Activated CD4-positive, alpha-beta memory T cell treated with anti-CD3 and anti-CD28 coated beads, Interleukin-2, amount 10 ng/mL, durations not matched to agents 7 days and 5 days (primary cell): ENCODE data around the gene OR52B2. TPM values are rescaled to one million over a fixed set of nuclear protein-coding genes. Genes with fewer than 3 reads are reported as not detected.
"Not testable (repeated sequence)": the region's sequence is repeated elsewhere in the genome, so short reads cannot be mapped to it uniquely, and the experiment has no call there.

Source experiments
- CTCF ChIA-PET: fragments of 350-600 bp; sonication (Branson Sonifier 250); formaldehyde crosslinking; loops from one replicate; lab custom pipeline; 2021; ENCODE audit warnings: antibody characterized with exemption, inconsistent platforms; lab: Charles Lee
- POLR2A ChIA-PET: fragments of 350-600 bp; sonication (Branson Sonifier 250); formaldehyde crosslinking; loops from one replicate; lab custom pipeline; 2021; ENCODE audit warnings: antibody characterized with exemption; lab: Charles Lee
- DNase-seq: peaks from one replicate; pipeline ENCODE4 v3.0.0-alpha.2; 2020
- H3K27ac Mint-ChIP-seq: one replicate; pipeline ENCODE4 v1.8.0; 2021; ENCODE audit warnings: mild to moderate bottlenecking, mixed read lengths
- H3K27me3 Mint-ChIP-seq: one replicate; pipeline ENCODE4 v1.8.0; 2021; ENCODE audit warnings: mixed read lengths
- H3K36me3 Mint-ChIP-seq: one replicate; pipeline ENCODE4 v1.8.0; 2021; ENCODE audit warnings: low read depth, mixed read lengths
- H3K4me1 Mint-ChIP-seq: one replicate; pipeline ENCODE4 v1.8.0; 2021; ENCODE audit warnings: mixed read lengths
- H3K4me3 Mint-ChIP-seq: one replicate; pipeline ENCODE4 v1.8.0; 2021; ENCODE audit warnings: mild to moderate bottlenecking, mixed read lengths
- H3K9me3 Mint-ChIP-seq: one replicate; pipeline ENCODE4 v1.8.0; 2021; ENCODE audit warnings: mixed read lengths
- total RNA-seq, 2 experiments: library from RNA; stranded (reverse); gene quantifications; one replicate each; pipeline ENCODE4 v1.2.3, GENCODE V29; 2021

OR52B2 gene
- total RNA-seq, 2 experiments from 2014 or later = not detected

GRCh38 chr11:6200975-6201374 is 30.8 kb upstream of the OR52B2 start:
- ChIA-PET POLR2A (no interaction called here), CTCF (no interaction called here)
- H3K36me3 Mint-ChIP-seq = peaks cover 4% of the 10 kb centered on the region
- no peak for DNase-seq
- no peak overlapping the region for H3K27ac Mint-ChIP-seq
- H3K4me1 Mint-ChIP-seq = peaks cover 41% of the 10 kb centered on the region
- H3K27me3 Mint-ChIP-seq = no peaks in the 10 kb centered on the region
- no peak overlapping the region for H3K4me3 Mint-ChIP-seq
- no peaks in the 10 kb centered on the region for H3K9me3 Mint-ChIP-seq

GRCh38 chr11:6199174-6199810 is 29.2 kb upstream of the OR52B2 start, which contains the start of gene OR52W1:
TSS of gene OR52W1 (plus strand) at chr11:6199224. CDS start at chr11:6199224, 0 bp downstream.
- ChIA-PET POLR2A (no interaction called here), CTCF (no interaction called here)
- Mint-ChIP-seq H3K4me1 (peaks cover 40% of the 10 kb centered on the region), H3K27ac (no peak within 1 kb of the TSS), H3K4me3 (no peak within 1 kb of the TSS), H3K9me3 (no peaks in the 10 kb centered on the region), H3K27me3 (peaks cover 2% of the 10 kb centered on the region), H3K36me3 (no peaks in the 10 kb centered on the region)
- no peak for DNase-seq

- Mint-ChIP-seq H3K4me1 (peaks cover 26% of the 10 kb centered on the region), H3K36me3 (no peaks in the 10 kb centered on the region), H3K4me3 (no peak overlapping the region), H3K9me3 (no peaks in the 10 kb centered on the region), H3K27ac (no peak overlapping the region), H3K27me3 (peaks cover 2% of the 10 kb centered on the region)
- POLR2A ChIA-PET = interaction anchor here (1.0 kb wide), 1 partner anchor 37 kb away, joined by 3 read pairs; the partner anchor contains the start of gene FHIP1B
- CTCF ChIA-PET = interaction anchor here (0.6 kb wide), 1 partner anchor 497 kb away, joined by 3 read pairs; no protein-coding TSS in a partner anchor
- DNase-seq = no peak
These were observed 27.5 kb upstream of the OR52B2 start for GRCh38 chr11:6197466-6198200.

GRCh38 chr11:6196396-6196795 is 26.3 kb upstream of the OR52B2 start:
- Mint-ChIP-seq H3K9me3 (no peaks in the 10 kb centered on the region), H3K27ac (no peak overlapping the region), H3K36me3 (no peaks in the 10 kb centered on the region), H3K27me3 (peaks cover 5% of the 10 kb centered on the region), H3K4me3 (no peak overlapping the region), H3K4me1 (peaks cover 20% of the 10 kb centered on the region)
- ChIA-PET POLR2A (interaction anchor here (1.0 kb wide), 1 partner anchor 38 kb away, joined by 3 read pairs; the partner anchor contains the start of gene FHIP1B), CTCF (no interaction called here)
- no peak for DNase-seq

- DNase-seq = no peak
- peaks cover 6% of the 10 kb centered on the region for H3K27me3 Mint-ChIP-seq
- H3K36me3 Mint-ChIP-seq = no peaks in the 10 kb centered on the region
- H3K4me3 Mint-ChIP-seq = no peak overlapping the region
- H3K9me3 Mint-ChIP-seq = no peaks in the 10 kb centered on the region
- POLR2A ChIA-PET = no interaction called here
- H3K27ac Mint-ChIP-seq = no peak overlapping the region
- CTCF ChIA-PET = no interaction called here
- H3K4me1 Mint-ChIP-seq = peaks cover 13% of the 10 kb centered on the region
These were observed 24.0 kb upstream of the OR52B2 start for GRCh38 chr11:6194065-6194581.

GRCh38 chr11:6191742-6192141 is 21.6 kb upstream of the OR52B2 start:
- Mint-ChIP-seq H3K27ac (no peak overlapping the region), H3K4me1 (peaks cover 10% of the 10 kb centered on the region), H3K9me3 (no peaks in the 10 kb centered on the region), H3K27me3 (peaks cover 6% of the 10 kb centered on the region), H3K36me3 (no peaks in the 10 kb centered on the region), H3K4me3 (no peak overlapping the region)
- CTCF ChIA-PET = no interaction called here
- POLR2A ChIA-PET = no interaction called here
- DNase-seq = no peak

GRCh38 chr11:6175440-6175839 is 5.3 kb upstream of the OR52B2 start:
- Mint-ChIP-seq H3K36me3 (no peaks in the 10 kb centered on the region), H3K4me3 (no peak overlapping the region), H3K27ac (no peak overlapping the region), H3K27me3 (peaks cover 8% of the 10 kb centered on the region), H3K4me1 (peaks cover 16% of the 10 kb centered on the region), H3K9me3 (peaks cover 3% of the 10 kb centered on the region)
- ChIA-PET POLR2A (no interaction called here), CTCF (no interaction called here)
- no peak for DNase-seq

- POLR2A ChIA-PET = no interaction called here
These were observed 13.3 kb downstream of the OR52B2 start for GRCh38 chr11:6156628-6157359.

GRCh38 chr11:6152126-6152525 is 18.0 kb downstream of the OR52B2 start:
- no peak for DNase-seq
- no peak overlapping the region for H3K27ac Mint-ChIP-seq
- H3K27me3 Mint-ChIP-seq = peaks cover 1% of the 10 kb centered on the region
- H3K36me3 Mint-ChIP-seq = no peaks in the 10 kb centered on the region
- no peaks in the 10 kb centered on the region for H3K4me1 Mint-ChIP-seq
- no peak overlapping the region for H3K4me3 Mint-ChIP-seq
- ChIA-PET CTCF (no interaction called here), POLR2A (no interaction called here)
- peaks cover 4% of the 10 kb centered on the region for H3K9me3 Mint-ChIP-seq

More at GRCh38 chr11:6156628-6157359, 13.3 kb downstream of the OR52B2 start:
- peaks cover 3% of the 10 kb centered on the region for H3K27me3 Mint-ChIP-seq
- H3K4me3 Mint-ChIP-seq = no peak overlapping the region
- CTCF ChIA-PET = interaction anchor here (1.0 kb wide), 1 partner anchor 8 kb away, joined by 3 read pairs; no protein-coding TSS in a partner anchor
- no peak overlapping the region for H3K27ac Mint-ChIP-seq
- H3K36me3 Mint-ChIP-seq = no peaks in the 10 kb centered on the region
- no peaks in the 10 kb centered on the region for H3K9me3 Mint-ChIP-seq
- H3K4me1 Mint-ChIP-seq = no peaks in the 10 kb centered on the region
- DNase-seq = no peak

GRCh38 chr11:6151117-6151516 is 19.0 kb downstream of the OR52B2 start:
- CTCF ChIA-PET = no interaction called here
- Mint-ChIP-seq H3K27me3 (peaks cover 1% of the 10 kb centered on the region), H3K4me3 (no peak overlapping the region), H3K36me3 (no peaks in the 10 kb centered on the region), H3K27ac (no peak overlapping the region), H3K4me1 (no peaks in the 10 kb centered on the region), H3K9me3 (peaks cover 4% of the 10 kb centered on the region)
- POLR2A ChIA-PET = no interaction called here
- DNase-seq = no peak

GRCh38 chr11:6143737-6144136 is 26.4 kb downstream of the OR52B2 start:
- H3K4me3 Mint-ChIP-seq, H3K4me1 Mint-ChIP-seq, H3K9me3 Mint-ChIP-seq, H3K27ac Mint-ChIP-seq, CTCF ChIA-PET, H3K27me3 Mint-ChIP-seq, DNase-seq, H3K36me3 Mint-ChIP-seq, POLR2A ChIA-PET: not testable (repeated sequence)

- no peak overlapping the region for H3K4me3 Mint-ChIP-seq
- H3K36me3 Mint-ChIP-seq = no peaks in the 10 kb centered on the region
- DNase-seq = no peak
- no peaks in the 10 kb centered on the region for H3K4me1 Mint-ChIP-seq
- no peak overlapping the region for H3K27ac Mint-ChIP-seq
- CTCF ChIA-PET = no interaction called here
- POLR2A ChIA-PET = no interaction called here
- no peaks in the 10 kb centered on the region for H3K9me3 Mint-ChIP-seq
- peaks cover 10% of the 10 kb centered on the region for H3K27me3 Mint-ChIP-seq
These were observed 27.2 kb downstream of the OR52B2 start for GRCh38 chr11:6142936-6143335.

GRCh38 chr11:6135936-6136335 is 34.2 kb downstream of the OR52B2 start:
- H3K27me3 Mint-ChIP-seq, POLR2A ChIA-PET, CTCF ChIA-PET, H3K4me1 Mint-ChIP-seq, H3K4me3 Mint-ChIP-seq, DNase-seq, H3K27ac Mint-ChIP-seq, H3K9me3 Mint-ChIP-seq, H3K36me3 Mint-ChIP-seq: not testable (repeated sequence)
